ENCODE measurements around the gene CDK8.
"Not testable (repeated sequence)": the region's sequence is repeated elsewhere in the genome, so short reads cannot be mapped to it uniquely, and the experiment has no call there.

Gene CDK8

GRCh38 chr13:26308836-26309235, 54.9 kb downstream of the CDK8 start:
- WGBS (ENCODE audit: insufficient coverage): no CpG with 5 or more reads among the region's 6 CpGs
- DNase-seq: no peak
- H3K9me3 ChIP-seq (ENCODE audit: control extremely low read depth in 1 of 5, control insufficient read depth in 4 of 5, insufficient read depth in 2 of 5, low read depth in 1 of 5, low read length in 4 of 5): peaks cover 0 to 6% (median 0%) of the 10 kb centered on the region in 5 experiments
- no peaks in the 10 kb centered on the region for H3K27me3 ChIP-seq (replicated peaks in 2 of 5; ENCODE audit: control insufficient read depth in 4 of 5, insufficient read depth in 5 of 5, low read length in 4 of 5)
- H3K36me3 ChIP-seq (ENCODE audit: control insufficient read depth in 4 of 4, insufficient read depth in 4 of 4, low read length in 3 of 4): peaks cover 0 to 2% (median 0%) of the 10 kb centered on the region in 4 experiments
- ChIA-PET POLR2A (no interaction called here), CTCF (no interaction called here)
- no peak overlapping the region for H3K4me3 ChIP-seq (ENCODE audit: control insufficient read depth in 1 of 7, extremely low read depth in 1 of 7, insufficient read depth in 4 of 7, low read depth in 2 of 7, low read length in 6 of 7)
- no peaks in the 10 kb centered on the region for H3K4me1 ChIP-seq (ENCODE audit: control extremely low read depth in 1 of 4, control insufficient read depth in 4 of 4, insufficient read depth in 4 of 4, low read length in 3 of 4)
- no peak overlapping the region for H3K27ac ChIP-seq (ENCODE audit: insufficient read depth in 1 of 2, low read depth in 1 of 2, low read length in 2 of 2, poor library complexity in 1 of 2, severe bottlenecking in 2 of 2)

GRCh38 chr13:26310003-26310402, 56.1 kb downstream of the CDK8 start:
- peaks cover 0 to 6% (median 0%) of the 10 kb centered on the region in 5 experiments for H3K9me3 ChIP-seq (ENCODE audit: control extremely low read depth in 1 of 5, control insufficient read depth in 4 of 5, insufficient read depth in 2 of 5, low read depth in 1 of 5, low read length in 4 of 5)
- ChIA-PET POLR2A (no interaction called here), CTCF (no interaction called here)

GRCh38 chr13:26310470-26310869, 56.5 kb downstream of the CDK8 start:
- Histone ChIP-seq H3K36me3 (ENCODE audit: control insufficient read depth in 4 of 4, insufficient read depth in 4 of 4, low read length in 3 of 4) (peaks cover 0 to 2% (median 0%) of the 10 kb centered on the region in 4 experiments), H3K27ac (ENCODE audit: insufficient read depth in 1 of 2, low read depth in 1 of 2, low read length in 2 of 2, poor library complexity in 1 of 2, severe bottlenecking in 2 of 2) (no peak overlapping the region), H3K4me1 (ENCODE audit: control extremely low read depth in 1 of 4, control insufficient read depth in 4 of 4, insufficient read depth in 4 of 4, low read length in 3 of 4) (no peaks in the 10 kb centered on the region), H3K4me3 (ENCODE audit: control insufficient read depth in 1 of 7, extremely low read depth in 1 of 7, insufficient read depth in 4 of 7, low read depth in 2 of 7, low read length in 6 of 7) (no peak overlapping the region), H3K9me3 (ENCODE audit: control extremely low read depth in 1 of 5, control insufficient read depth in 4 of 5, insufficient read depth in 2 of 5, low read depth in 1 of 5, low read length in 4 of 5) (peaks cover 0 to 7% (median 0%) of the 10 kb centered on the region in 5 experiments), H3K27me3 (replicated peaks in 2 of 5; ENCODE audit: control insufficient read depth in 4 of 5, insufficient read depth in 5 of 5, low read length in 4 of 5) (no peaks in the 10 kb centered on the region)
- no peak for DNase-seq
- POLR2A ChIA-PET: no interaction called here
- CTCF ChIA-PET: no interaction called here
- 100% methylated on average over 5 of the region's 5 CpGs for WGBS (ENCODE audit: insufficient coverage)

More at GRCh38 chr13:26310003-26310402, 56.1 kb downstream of the CDK8 start:
- WGBS (ENCODE audit: insufficient coverage): 95% methylated on average over 2 of the region's 4 CpGs
- no peak overlapping the region for H3K4me3 ChIP-seq (ENCODE audit: control insufficient read depth in 1 of 7, extremely low read depth in 1 of 7, insufficient read depth in 4 of 7, low read depth in 2 of 7, low read length in 6 of 7)
- no peak overlapping the region for H3K27ac ChIP-seq (ENCODE audit: insufficient read depth in 1 of 2, low read depth in 1 of 2, low read length in 2 of 2, poor library complexity in 1 of 2, severe bottlenecking in 2 of 2)
- no peak for DNase-seq
- H3K4me1 ChIP-seq (ENCODE audit: control extremely low read depth in 1 of 4, control insufficient read depth in 4 of 4, insufficient read depth in 4 of 4, low read length in 3 of 4): no peaks in the 10 kb centered on the region
- H3K27me3 ChIP-seq (replicated peaks in 2 of 5; ENCODE audit: control insufficient read depth in 4 of 5, insufficient read depth in 5 of 5, low read length in 4 of 5): no peaks in the 10 kb centered on the region
- H3K36me3 ChIP-seq (ENCODE audit: control insufficient read depth in 4 of 4, insufficient read depth in 4 of 4, low read length in 3 of 4): peaks cover 0 to 2% (median 0%) of the 10 kb centered on the region in 4 experiments

- WGBS (ENCODE audit: insufficient coverage): 98% methylated on average over 6 of the region's 7 CpGs
- DNase-seq; H3K9me3 ChIP-seq (ENCODE audit: control extremely low read depth in 1 of 5, control insufficient read depth in 4 of 5, insufficient read depth in 2 of 5, low read depth in 1 of 5, low read length in 4 of 5); H3K4me3 ChIP-seq (ENCODE audit: control insufficient read depth in 1 of 7, extremely low read depth in 1 of 7, insufficient read depth in 4 of 7, low read depth in 2 of 7, low read length in 6 of 7); POLR2A ChIA-PET; H3K27me3 ChIP-seq (replicated peaks in 2 of 5; ENCODE audit: control insufficient read depth in 4 of 5, insufficient read depth in 5 of 5, low read length in 4 of 5); H3K27ac ChIP-seq (ENCODE audit: insufficient read depth in 1 of 2, low read depth in 1 of 2, low read length in 2 of 2, poor library complexity in 1 of 2, severe bottlenecking in 2 of 2); H3K36me3 ChIP-seq (ENCODE audit: control insufficient read depth in 4 of 4, insufficient read depth in 4 of 4, low read length in 3 of 4); H3K4me1 ChIP-seq (ENCODE audit: control extremely low read depth in 1 of 4, control insufficient read depth in 4 of 4, insufficient read depth in 4 of 4, low read length in 3 of 4); CTCF ChIA-PET: not testable (repeated sequence)
These were observed 58.1 kb downstream of the CDK8 start for GRCh38 chr13:26312019-26312418.

DNA sequence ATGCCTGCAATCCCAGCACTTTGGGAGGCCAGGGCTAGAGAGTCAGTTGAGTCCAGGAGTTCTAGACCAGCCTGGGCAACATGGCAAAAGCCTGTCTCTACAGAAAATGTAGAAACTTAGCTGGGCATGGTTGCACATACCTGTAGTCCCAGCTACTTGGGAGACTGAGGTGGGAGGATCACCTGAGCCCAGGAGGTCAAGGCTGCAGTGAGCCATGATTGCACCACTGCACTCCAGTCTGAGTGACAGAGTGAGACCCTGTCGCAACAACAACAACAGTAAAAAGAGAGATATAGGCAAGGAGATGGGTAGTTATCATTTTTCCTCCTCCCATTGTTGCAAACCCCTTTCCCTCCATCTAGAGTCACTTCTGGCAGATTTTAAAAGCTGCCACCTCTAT, 62.2 kb downstream of the CDK8 start:
- H3K4me3 ChIP-seq (ENCODE audit: control insufficient read depth in 1 of 7, extremely low read depth in 1 of 7, insufficient read depth in 4 of 7, low read depth in 2 of 7, low read length in 6 of 7); H3K27ac ChIP-seq (ENCODE audit: insufficient read depth in 1 of 2, low read depth in 1 of 2, low read length in 2 of 2, poor library complexity in 1 of 2, severe bottlenecking in 2 of 2); H3K27me3 ChIP-seq (replicated peaks in 2 of 5; ENCODE audit: control insufficient read depth in 4 of 5, insufficient read depth in 5 of 5, low read length in 4 of 5); H3K4me1 ChIP-seq (ENCODE audit: control extremely low read depth in 1 of 4, control insufficient read depth in 4 of 4, insufficient read depth in 4 of 4, low read length in 3 of 4); H3K36me3 ChIP-seq (ENCODE audit: control insufficient read depth in 4 of 4, insufficient read depth in 4 of 4, low read length in 3 of 4); POLR2A ChIA-PET; H3K9me3 ChIP-seq (ENCODE audit: control extremely low read depth in 1 of 5, control insufficient read depth in 4 of 5, insufficient read depth in 2 of 5, low read depth in 1 of 5, low read length in 4 of 5); DNase-seq: not testable (repeated sequence)
- WGBS (ENCODE audit: insufficient coverage): no CpG with 5 or more reads among the region's 1 CpG
- CTCF ChIA-PET: interaction anchor here (0.9 kb wide), 1 partner anchor 97 kb away, joined by 3 read pairs; no protein-coding TSS in a partner anchor

DNA sequence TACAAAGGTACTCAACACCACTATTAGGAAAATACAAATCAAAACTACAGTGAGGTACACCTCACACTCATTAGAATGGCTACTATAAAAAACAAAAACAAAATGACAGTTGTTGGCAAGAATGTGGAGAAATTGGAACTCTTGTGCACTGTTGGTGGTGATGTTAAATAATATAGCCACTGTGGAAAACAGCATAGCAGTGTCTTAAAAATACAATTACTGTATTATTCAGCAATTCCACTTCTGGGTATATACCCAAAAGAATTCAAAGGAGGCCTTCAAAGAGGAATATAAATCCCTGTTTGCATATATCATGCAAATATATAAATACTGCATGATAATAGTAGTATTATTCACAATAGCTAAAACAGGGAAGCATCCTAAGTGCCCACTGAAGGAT, 66.8 kb downstream of the CDK8 start:
- POLR2A ChIA-PET: no interaction called here

GRCh38 chr13:26323127-26323526, 69.2 kb downstream of the CDK8 start:
- H3K4me1 ChIP-seq (ENCODE audit: control extremely low read depth in 1 of 4, control insufficient read depth in 4 of 4, insufficient read depth in 4 of 4, low read length in 3 of 4): no peaks in the 10 kb centered on the region
- peaks cover 0 to 2% (median 0%) of the 10 kb centered on the region in 5 experiments for H3K9me3 ChIP-seq (ENCODE audit: control extremely low read depth in 1 of 5, control insufficient read depth in 4 of 5, insufficient read depth in 2 of 5, low read depth in 1 of 5, low read length in 4 of 5)
- H3K4me3 ChIP-seq (ENCODE audit: control insufficient read depth in 1 of 7, extremely low read depth in 1 of 7, insufficient read depth in 4 of 7, low read depth in 2 of 7, low read length in 6 of 7): no peak overlapping the region
- ChIA-PET CTCF (no interaction called here), POLR2A (no interaction called here)
- H3K27ac ChIP-seq (ENCODE audit: insufficient read depth in 1 of 2, low read depth in 1 of 2, low read length in 2 of 2, poor library complexity in 1 of 2, severe bottlenecking in 2 of 2): no peak overlapping the region
- DNase-seq: no peak
- 100% methylated on average over 1 of the region's 2 CpGs for WGBS (ENCODE audit: insufficient coverage)
- no peaks in the 10 kb centered on the region for H3K36me3 ChIP-seq (ENCODE audit: control insufficient read depth in 4 of 4, insufficient read depth in 4 of 4, low read length in 3 of 4)
- H3K27me3 ChIP-seq (replicated peaks in 2 of 5; ENCODE audit: control insufficient read depth in 4 of 5, insufficient read depth in 5 of 5, low read length in 4 of 5): no peaks in the 10 kb centered on the region

More for the DNA sequence above, 66.8 kb downstream of the CDK8 start:
- DNase-seq: no peak
- Histone ChIP-seq H3K36me3 (ENCODE audit: control insufficient read depth in 4 of 4, insufficient read depth in 4 of 4, low read length in 3 of 4) (no peaks in the 10 kb centered on the region), H3K27ac (ENCODE audit: insufficient read depth in 1 of 2, low read depth in 1 of 2, low read length in 2 of 2, poor library complexity in 1 of 2, severe bottlenecking in 2 of 2) (no peak overlapping the region), H3K4me1 (ENCODE audit: control extremely low read depth in 1 of 4, control insufficient read depth in 4 of 4, insufficient read depth in 4 of 4, low read length in 3 of 4) (no peaks in the 10 kb centered on the region), H3K27me3 (replicated peaks in 2 of 5; ENCODE audit: control insufficient read depth in 4 of 5, insufficient read depth in 5 of 5, low read length in 4 of 5) (no peaks in the 10 kb centered on the region), H3K9me3 (ENCODE audit: control extremely low read depth in 1 of 5, control insufficient read depth in 4 of 5, insufficient read depth in 2 of 5, low read depth in 1 of 5, low read length in 4 of 5) (peaks cover 0 to 2% (median 0%) of the 10 kb centered on the region in 5 experiments), H3K4me3 (ENCODE audit: control insufficient read depth in 1 of 7, extremely low read depth in 1 of 7, insufficient read depth in 4 of 7, low read depth in 2 of 7, low read length in 6 of 7) (no peak overlapping the region)
- CTCF ChIA-PET: no interaction called here
